GM12865 (cell line): Measurements from ENCODE around the gene RHOT1.

Experiments used
- DNase-seq: peaks from one replicate; pipeline ENCODE4 v3.0.0; 2010; ENCODE audit warnings: low read depth
- H3K4me3 ChIP-seq: 2 replicates; pipeline ENCODE4 v1.5.1; 2011; ENCODE audit warnings: mild to moderate bottlenecking, low read depth, low read length, control low read depth
- TF ChIP-seq, protein P1 (sequence below): IDR thresholded peaks from 2 replicates; pipeline ENCODE4 v1.5.1; 2011; ENCODE audit warnings: low read length, control low read depth, low read depth, inconsistent platforms; ENCODE audit not compliant: insufficient read depth; ENCODE audit errors: missing control alignments

The RHOT1 gene

DNA sequence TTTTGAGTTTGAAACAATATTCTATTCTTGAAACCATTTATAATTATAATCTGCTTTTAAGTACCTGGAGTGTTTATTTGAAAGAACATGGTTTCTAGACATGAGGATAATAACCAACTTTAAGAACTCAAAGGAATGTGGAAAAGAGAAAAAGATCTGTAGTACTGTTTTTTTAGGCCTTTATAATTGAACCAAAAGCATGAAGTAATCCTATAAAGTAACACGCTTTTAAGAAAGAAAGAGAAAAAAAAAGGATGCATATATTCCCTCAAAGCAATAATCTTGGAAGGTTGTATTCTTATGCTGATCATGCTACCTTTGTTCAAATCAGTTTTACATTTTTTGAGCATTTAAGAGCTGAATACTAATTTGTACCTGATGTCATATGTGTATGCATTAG is 69.4 kb downstream of the RHOT1 start:
- DNase-seq: no peak
- no peak overlapping the region for H3K4me3 ChIP-seq
- TF ChIP-seq, protein P1, sequence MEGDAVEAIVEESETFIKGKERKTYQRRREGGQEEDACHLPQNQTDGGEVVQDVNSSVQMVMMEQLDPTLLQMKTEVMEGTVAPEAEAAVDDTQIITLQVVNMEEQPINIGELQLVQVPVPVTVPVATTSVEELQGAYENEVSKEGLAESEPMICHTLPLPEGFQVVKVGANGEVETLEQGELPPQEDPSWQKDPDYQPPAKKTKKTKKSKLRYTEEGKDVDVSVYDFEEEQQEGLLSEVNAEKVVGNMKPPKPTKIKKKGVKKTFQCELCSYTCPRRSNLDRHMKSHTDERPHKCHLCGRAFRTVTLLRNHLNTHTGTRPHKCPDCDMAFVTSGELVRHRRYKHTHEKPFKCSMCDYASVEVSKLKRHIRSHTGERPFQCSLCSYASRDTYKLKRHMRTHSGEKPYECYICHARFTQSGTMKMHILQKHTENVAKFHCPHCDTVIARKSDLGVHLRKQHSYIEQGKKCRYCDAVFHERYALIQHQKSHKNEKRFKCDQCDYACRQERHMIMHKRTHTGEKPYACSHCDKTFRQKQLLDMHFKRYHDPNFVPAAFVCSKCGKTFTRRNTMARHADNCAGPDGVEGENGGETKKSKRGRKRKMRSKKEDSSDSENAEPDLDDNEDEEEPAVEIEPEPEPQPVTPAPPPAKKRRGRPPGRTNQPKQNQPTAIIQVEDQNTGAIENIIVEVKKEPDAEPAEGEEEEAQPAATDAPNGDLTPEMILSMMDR: no peak

DNA sequence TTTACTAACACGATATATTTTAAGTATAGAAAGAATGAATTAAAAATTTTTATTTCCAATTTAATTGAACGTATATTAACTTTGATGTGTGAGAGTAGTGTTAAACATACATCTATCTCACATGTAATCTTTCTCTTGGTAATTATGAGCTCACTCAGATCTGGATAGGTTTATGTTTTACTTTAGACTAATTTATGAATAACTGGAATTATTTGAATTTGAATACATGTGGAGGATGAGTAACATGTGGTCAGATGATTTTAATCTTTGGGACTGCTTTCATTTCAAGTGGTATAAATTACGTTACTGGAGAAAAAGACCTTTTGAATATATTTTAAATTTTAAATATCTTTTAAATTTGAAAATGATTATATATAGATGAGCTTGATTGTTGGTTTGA is 73.4 kb downstream of the RHOT1 start:
- H3K4me3 ChIP-seq: no peak overlapping the region
- TF ChIP-seq, protein P1: no peak
- no peak for DNase-seq

DNA sequence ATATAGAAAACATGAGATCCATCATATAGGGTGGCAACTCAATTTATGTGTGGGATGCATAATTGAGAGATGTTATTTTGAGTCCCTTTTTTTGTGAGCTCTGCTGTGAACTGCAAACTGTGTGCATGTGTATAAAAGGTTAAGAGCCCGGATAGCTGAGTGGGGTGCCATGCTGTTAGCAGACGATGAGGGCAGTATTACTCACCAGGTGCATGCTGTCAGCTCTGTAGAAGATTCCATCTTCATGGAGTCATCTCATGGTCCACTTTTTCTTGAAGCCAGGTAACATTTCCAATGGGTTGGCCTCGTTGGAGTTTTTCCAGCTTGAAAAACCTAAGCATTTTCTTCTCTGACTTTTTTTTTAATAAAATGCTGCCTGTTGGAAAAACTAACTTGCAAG is 80.3 kb downstream of the RHOT1 start:
- no peak for DNase-seq
- TF ChIP-seq, protein P1: no peak
- H3K4me3 ChIP-seq: no peak overlapping the region

DNA sequence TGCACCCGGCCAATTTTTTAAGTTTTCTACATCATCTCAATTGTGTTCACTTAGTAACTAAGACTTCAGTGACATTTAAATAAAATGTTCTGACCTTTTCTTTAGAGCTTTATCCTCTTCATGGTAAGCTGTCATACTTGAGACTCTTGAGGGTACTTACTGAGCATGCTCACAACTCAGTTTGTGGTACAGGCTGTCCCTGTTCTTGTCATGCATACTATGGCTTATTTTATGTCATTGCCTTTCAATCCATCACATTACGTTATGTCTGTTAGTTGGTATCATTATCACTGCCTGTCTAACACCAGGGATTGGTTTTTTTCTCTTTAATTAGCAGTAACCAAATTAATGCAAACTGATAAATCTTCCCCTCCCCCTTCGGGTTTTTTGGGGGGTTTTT is 81.4 kb downstream of the RHOT1 start:
- no peak overlapping the region for H3K4me3 ChIP-seq

DNA sequence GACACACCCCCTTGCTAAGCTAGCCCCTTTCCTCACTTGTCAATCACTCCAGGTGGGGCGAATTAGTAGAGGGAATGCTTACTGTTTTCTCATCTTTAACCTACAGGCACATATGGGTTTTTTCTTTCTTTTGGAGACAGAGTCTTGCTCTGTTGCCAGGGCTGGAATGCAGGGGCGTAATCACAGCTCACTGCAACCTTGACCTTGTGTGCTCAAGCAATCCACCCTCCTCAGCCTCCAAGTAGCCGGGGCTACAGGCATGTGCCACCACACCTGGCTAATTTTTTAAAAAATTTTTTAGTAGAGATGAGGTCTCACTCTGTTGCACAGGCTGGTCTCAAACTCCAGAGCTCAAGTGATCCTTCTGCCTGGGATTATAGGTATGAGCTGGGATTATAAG is 84.6 kb downstream of the RHOT1 start:
- TF ChIP-seq, protein P1: no peak
- no peak overlapping the region for H3K4me3 ChIP-seq
- DNase-seq: no peak

More for the DNA sequence above, 81.4 kb downstream of the RHOT1 start:
- DNase-seq: no peak
- TF ChIP-seq, protein P1: no peak

DNA sequence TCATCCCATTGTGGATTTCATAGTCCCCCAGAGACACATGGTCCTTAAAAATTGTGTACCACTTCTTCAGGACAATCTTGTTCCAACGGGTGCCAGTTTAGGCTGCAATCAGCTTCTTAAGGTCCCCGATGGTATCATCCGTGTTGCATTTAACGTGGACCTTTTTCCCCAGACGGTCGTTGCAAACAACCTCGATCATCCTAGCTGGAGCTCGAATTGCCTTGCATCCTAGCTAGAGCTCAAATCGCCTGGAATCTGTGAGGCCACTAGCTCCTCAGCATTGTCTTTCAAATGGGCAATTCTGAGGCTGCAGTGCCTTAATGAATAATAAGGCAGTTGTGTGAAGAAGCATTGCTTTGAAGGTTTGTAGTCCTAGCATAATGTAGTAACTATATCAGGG is 85.6 kb downstream of the RHOT1 start:
- no peak for DNase-seq
- H3K4me3 ChIP-seq: no peak overlapping the region
- TF ChIP-seq, protein P1: no peak

DNA sequence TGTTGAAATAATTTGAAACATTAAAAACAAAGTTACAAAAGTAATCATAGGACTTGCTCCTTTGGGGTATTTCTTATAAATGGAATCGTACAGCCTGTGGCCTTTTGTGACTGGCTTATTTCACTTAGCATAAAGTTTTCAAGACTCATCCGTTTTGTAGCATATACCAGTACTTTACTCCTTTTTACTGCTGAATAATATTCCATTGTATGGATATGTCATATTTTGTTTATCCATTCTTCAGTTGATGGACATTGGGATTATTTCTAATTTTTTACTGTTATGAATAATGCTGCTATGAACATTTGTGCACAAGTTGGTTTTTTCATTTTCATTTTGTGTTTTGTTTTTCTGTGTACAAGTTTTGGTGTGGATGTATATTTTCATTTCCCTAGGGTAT is 93.3 kb downstream of the RHOT1 start:
- no peak for DNase-seq
- no peak overlapping the region for H3K4me3 ChIP-seq
- TF ChIP-seq, protein P1: no peak
